DMS153 treated with DMSO at 0.1 percent for 48 hours (cell line): Measurements from ENCODE around the gene P4HA1.

Source experiments
- DNase-seq: peaks from one replicate; lab custom pipeline; 2025; ENCODE audit not compliant: unreplicated experiment; lab: John Stamatoyannopoulos, UW

The P4HA1 gene

GRCh38 chr10:72981028-72981881 is 115.4 kb downstream of the P4HA1 start:
- no peak for DNase-seq

- no peak for DNase-seq
Measured at GRCh38 chr10:72980348-72980747, 116.3 kb downstream of the P4HA1 start.

GRCh38 chr10:72979709-72980108 is 117.0 kb downstream of the P4HA1 start:
- no peak for DNase-seq

- DNase-seq: no peak
Measured at GRCh38 chr10:72976886-72977285, 119.8 kb downstream of the P4HA1 start.
